Mucosa of stomach (tissue), 1 donor: Measurements from ENCODE around the gene PLA2G7.
"Not testable (repeated sequence)": the region's sequence is repeated elsewhere in the genome, so short reads cannot be mapped to it uniquely, and the experiment has no call there.

Experiments used
- H3K27me3 ChIP-seq: one replicate; pipeline ENCODE4 v1.7.0; 2013; ENCODE audit warnings: mild to moderate bottlenecking, low read length; ENCODE audit not compliant: control insufficient read depth, insufficient read depth
- H3K36me3 ChIP-seq: one replicate; pipeline ENCODE4 v1.7.0; 2013; ENCODE audit warnings: low read length; ENCODE audit not compliant: control insufficient read depth, insufficient read depth
- H3K4me1 ChIP-seq: one replicate; pipeline ENCODE4 v1.7.0; 2013; ENCODE audit warnings: mild to moderate bottlenecking, low read length; ENCODE audit not compliant: control insufficient read depth, insufficient read depth
- H3K4me3 ChIP-seq: one replicate; pipeline ENCODE4 v1.7.0; 2013; ENCODE audit warnings: low read length
- H3K9ac ChIP-seq: one replicate; pipeline ENCODE4 v1.7.0; 2013; ENCODE audit warnings: mild to moderate bottlenecking, low read length, moderate library complexity
- H3K9me3 ChIP-seq: one replicate; pipeline ENCODE4 v1.7.0; 2013; ENCODE audit warnings: mild to moderate bottlenecking, low read length, moderate library complexity; ENCODE audit not compliant: control insufficient read depth
- donor health status: Pancreatic carcinoma.

The PLA2G7 gene

DNA sequence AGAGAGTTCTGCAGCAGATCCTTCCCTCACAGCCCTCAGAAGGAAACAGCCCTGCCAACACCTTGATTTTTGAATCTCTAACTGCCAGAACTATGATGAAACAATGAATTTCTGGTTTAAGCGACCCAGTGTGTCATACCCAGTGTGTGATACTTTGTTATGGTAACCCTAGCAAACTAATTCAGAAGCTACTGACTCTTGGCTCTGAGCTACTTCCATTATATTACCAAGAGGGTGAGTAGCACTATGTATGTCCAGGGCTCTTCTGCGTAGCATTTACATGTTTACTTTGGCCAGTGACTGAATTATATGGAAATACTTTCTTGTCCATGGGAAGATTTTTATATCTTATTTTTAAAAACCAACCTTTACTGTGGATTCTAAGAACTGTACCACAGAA is 28.3 kb upstream of the PLA2G7 start:
- no peak overlapping the region for H3K9ac ChIP-seq
- no peaks in the 10 kb centered on the region for H3K9me3 ChIP-seq
- no peaks in the 10 kb centered on the region for H3K36me3 ChIP-seq
- no peak overlapping the region for H3K4me3 ChIP-seq
- no peaks in the 10 kb centered on the region for H3K4me1 ChIP-seq
- no peaks in the 10 kb centered on the region for H3K27me3 ChIP-seq

DNA sequence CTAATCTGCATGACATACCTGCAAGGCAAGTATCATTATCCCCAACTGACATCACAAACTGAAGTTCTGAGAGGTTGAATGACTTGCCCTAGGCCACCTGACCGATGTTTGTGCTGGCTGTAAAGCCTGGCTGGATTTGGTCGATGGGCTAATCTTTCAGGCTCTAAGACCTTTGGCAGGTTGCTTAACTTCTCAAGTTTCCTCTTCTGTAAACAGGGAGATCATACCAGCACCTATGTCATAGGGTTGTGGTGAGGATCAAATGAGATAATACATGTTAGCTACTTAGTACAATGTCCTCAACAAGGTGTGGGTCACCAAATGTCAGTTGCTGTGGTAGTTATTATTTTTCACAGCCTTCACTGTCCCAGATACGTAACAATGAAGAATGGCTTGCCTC is 25.8 kb upstream of the PLA2G7 start:
- Histone ChIP-seq H3K9ac (no peak overlapping the region), H3K36me3 (no peaks in the 10 kb centered on the region), H3K9me3 (no peaks in the 10 kb centered on the region), H3K27me3 (no peaks in the 10 kb centered on the region), H3K4me1 (no peaks in the 10 kb centered on the region), H3K4me3 (no peak overlapping the region)

DNA sequence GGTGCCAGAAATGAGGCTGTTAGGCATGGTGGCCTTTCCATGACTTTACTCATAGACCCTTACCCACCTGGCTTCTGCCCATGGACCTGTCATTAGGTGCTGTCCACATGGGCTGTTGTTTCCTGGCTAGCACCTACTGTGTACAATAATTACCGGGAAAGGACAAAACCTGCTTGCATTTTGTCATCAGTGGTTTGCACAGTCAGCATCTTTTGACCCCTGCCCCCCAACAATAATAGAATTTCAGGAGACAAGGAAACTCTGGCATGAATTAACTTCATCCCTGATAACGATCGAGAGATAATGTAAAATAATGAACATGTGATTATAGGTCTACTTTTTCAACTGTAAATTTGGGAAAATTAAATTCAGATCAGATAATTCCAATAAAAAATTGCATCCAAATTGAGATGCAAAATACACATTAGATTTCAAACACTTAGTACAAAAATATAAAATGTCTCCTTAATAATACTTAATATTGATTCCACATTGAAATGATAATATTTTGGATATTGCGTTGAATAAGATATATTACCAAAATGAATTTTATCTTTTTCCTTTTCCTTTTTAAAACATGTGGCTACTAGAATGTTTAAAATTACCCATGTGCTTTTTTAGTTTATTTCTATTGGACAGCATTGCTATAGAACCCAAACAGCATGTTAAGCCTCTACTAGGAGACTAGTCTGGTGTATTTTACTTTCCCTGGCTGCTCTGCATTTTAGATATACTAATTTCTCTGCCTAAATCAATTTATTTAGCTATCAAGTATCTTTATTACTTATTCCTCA is 24.0 kb upstream of the PLA2G7 start:
- no peaks in the 10 kb centered on the region for H3K36me3 ChIP-seq
- no peak overlapping the region for H3K4me3 ChIP-seq
- H3K9me3 ChIP-seq, result no peaks in the 10 kb centered on the region
- H3K27me3 ChIP-seq, result no peaks in the 10 kb centered on the region
- H3K4me1 ChIP-seq, result no peaks in the 10 kb centered on the region
- no peak overlapping the region for H3K9ac ChIP-seq

DNA sequence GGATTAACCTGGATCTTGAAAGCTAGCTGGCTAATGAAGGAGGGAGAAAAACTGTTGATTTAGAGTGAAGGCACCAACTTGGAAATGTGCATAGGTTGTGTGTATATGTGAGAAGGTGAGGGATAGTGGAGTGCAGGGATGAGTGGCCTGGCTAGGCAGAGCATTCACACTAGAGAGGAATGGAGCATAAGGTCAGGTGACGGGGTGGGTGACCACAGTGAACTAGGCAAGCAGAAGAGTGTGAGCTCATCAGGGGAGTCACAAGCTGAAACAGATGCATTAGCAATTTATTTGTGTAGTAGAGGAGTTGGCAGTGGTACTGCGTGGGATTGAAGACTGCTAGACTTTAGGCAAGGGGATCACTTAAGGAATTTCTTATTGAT is 22.0 kb upstream of the PLA2G7 start:
- no peaks in the 10 kb centered on the region for H3K4me1 ChIP-seq
- no peaks in the 10 kb centered on the region for H3K9me3 ChIP-seq
- no peaks in the 10 kb centered on the region for H3K36me3 ChIP-seq
- no peaks in the 10 kb centered on the region for H3K27me3 ChIP-seq
- no peak overlapping the region for H3K4me3 ChIP-seq
- no peak overlapping the region for H3K9ac ChIP-seq

DNA sequence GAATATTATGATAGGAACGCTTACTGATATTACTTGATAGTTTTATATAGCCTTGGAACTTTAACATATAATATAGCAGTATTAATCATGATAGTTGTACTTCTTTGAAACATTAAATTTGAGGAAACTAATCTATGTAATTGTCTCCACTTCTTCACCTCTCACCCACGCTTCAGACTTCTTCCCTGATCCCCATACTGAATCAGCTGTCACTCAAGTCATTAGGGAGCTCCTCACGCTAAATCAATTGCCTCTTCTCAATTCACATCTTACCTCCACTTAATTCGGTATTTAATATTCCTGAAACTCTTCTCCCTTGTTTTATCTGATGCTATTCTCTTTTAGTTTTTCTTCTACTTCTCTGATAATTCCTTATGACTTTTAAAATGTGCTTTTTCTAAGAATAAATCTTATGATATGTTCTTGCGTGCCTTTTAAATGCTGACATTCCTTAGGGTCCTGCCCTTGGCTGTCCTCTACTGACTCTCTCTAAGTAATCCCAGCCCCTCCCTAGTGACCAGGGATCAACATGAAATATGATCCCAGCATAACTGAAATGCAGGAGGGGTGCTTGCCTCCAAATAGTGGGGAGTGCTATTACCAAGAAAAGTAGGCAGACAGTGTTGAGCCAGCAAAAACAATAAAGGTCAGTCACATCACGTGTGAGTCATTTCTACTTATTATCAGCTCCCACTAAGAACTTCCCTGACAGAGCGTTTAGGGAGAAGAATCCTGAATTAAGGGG is 21.5 kb upstream of the PLA2G7 start:
- H3K9ac ChIP-seq, result no peak overlapping the region

DNA sequence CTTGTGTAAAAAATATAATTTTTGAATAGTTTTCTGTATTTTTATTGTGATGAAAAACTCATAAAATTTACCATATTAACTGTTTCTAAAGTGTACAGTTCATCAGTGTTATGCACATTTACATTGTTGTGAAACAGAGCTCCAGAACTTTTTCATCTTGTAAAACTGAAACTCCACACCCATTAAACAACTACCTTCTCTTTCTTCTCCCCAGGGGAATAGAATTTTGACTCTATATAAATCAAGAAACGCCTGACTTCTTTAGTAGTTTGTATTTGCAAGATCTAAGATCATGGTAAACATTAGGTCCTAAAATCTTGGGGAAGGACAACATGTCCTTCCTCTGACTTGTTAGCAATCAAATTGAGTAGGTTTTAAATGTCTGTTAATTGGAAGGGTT is 20.7 kb upstream of the PLA2G7 start:
- no peaks in the 10 kb centered on the region for H3K36me3 ChIP-seq
- no peaks in the 10 kb centered on the region for H3K27me3 ChIP-seq
- no peak overlapping the region for H3K9ac ChIP-seq
- H3K4me1 ChIP-seq, result no peaks in the 10 kb centered on the region
- no peak overlapping the region for H3K4me3 ChIP-seq
- H3K9me3 ChIP-seq, result no peaks in the 10 kb centered on the region

More for the DNA sequence above, 21.5 kb upstream of the PLA2G7 start:
- no peaks in the 10 kb centered on the region for H3K9me3 ChIP-seq
- H3K4me3 ChIP-seq, result no peak overlapping the region
- H3K27me3 ChIP-seq, result no peaks in the 10 kb centered on the region
- no peaks in the 10 kb centered on the region for H3K36me3 ChIP-seq
- no peaks in the 10 kb centered on the region for H3K4me1 ChIP-seq

DNA sequence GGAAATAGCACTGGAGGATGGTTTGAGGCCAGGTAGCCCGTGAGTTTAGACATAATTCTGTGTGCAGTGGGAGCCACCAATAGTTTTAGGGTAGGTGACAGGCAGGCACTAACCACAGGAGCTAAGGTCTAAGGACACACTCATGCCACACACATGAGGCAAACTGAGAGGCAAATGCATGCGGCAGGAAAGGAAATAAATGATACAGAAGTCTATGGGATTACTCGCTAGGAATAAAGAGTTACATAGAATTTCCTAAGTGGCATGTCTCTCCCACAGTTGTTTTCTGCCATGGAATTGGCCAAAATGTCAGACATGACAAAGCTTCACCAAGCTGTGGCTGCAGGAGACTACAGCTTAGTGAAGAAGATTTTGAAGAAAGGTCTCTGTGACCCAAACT is 16.5 kb upstream of the PLA2G7 start:
- H3K9me3 ChIP-seq, result no peaks in the 10 kb centered on the region

DNA sequence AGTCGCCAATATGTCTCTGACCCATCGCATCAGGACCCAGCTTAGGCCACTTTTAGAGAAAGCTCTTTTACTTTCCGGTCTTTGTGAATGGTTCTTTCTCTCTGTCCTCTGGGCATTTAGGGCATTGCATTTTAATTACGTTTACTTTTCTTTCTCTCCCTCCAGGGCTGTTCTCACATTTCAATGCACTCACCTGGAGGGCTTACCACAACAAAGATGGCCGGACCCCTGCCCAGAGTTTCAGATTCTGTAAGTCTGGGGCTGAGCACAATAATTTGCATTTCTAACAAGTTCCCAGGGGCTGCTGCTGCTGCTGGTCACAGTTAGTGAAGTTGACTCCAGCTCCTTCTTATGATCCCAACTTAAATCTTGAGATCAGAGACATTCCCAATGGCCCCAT is 14.6 kb upstream of the PLA2G7 start:
- Histone ChIP-seq H3K9me3 (no peaks in the 10 kb centered on the region), H3K27me3 (peaks cover 7% of the 10 kb centered on the region), H3K36me3 (no peaks in the 10 kb centered on the region), H3K4me3 (no peak overlapping the region), H3K9ac (no peak overlapping the region), H3K4me1 (no peaks in the 10 kb centered on the region)

More for the DNA sequence above, 16.5 kb upstream of the PLA2G7 start:
- H3K27me3 ChIP-seq, result peaks cover 7% of the 10 kb centered on the region
- no peaks in the 10 kb centered on the region for H3K4me1 ChIP-seq
- H3K4me3 ChIP-seq, result no peak overlapping the region
- H3K36me3 ChIP-seq, result no peaks in the 10 kb centered on the region
- H3K9ac ChIP-seq, result no peak overlapping the region

DNA sequence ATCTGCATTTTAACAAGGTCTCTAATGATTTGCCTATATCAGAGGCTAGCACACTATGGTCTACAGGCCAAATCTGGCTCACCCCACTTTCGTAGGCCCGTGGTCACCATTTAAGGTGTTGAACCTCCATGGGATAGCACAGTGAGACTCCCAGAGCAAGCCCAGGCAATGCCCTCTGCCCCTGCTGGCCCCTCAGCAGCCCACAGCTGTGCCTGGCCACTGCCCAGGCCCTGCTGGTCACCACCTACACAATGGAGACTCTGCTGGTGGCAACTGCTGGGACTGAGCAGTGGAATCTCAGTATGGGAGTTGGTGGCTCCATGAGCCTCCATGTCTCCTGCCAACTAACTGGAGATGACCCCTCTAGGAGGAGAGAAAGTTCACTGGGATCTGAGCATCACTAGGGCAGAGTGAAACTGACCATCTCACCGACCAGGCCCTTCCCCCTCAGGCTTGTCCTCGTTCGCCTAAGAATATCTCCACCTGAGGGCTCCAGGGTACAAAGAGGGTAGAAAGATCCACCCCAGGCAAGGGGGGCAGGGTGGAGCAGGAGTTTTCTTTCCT is 13.8 kb upstream of the PLA2G7 start:
- H3K4me3 ChIP-seq, result no peak overlapping the region
- no peaks in the 10 kb centered on the region for H3K9me3 ChIP-seq
- no peaks in the 10 kb centered on the region for H3K4me1 ChIP-seq
- no peak overlapping the region for H3K9ac ChIP-seq
- no peaks in the 10 kb centered on the region for H3K36me3 ChIP-seq
- peaks cover 7% of the 10 kb centered on the region for H3K27me3 ChIP-seq

DNA sequence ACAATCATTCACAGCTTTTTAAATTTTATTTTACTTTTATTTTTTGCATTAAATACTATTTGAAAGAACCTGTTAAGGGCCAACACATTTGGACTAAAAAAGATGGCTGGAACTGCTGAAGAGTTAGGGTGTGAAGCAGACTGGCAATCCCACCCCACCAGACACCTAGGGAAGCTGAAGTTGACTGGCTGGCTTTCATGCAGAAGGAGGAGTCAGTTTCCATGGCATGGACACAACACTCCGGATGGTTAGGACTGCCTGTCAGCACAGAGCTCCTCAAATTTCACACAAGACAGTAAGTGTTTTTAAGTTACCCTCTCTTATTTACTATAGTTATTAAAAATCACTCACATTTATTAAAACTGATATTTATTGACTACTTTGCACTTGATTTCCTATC is 11.5 kb upstream of the PLA2G7 start, which contains the start of gene ANKRD66:
Gene ANKRD66, plus strand, starts transcription at position 238 of the 400 bp plus-strand sequence. CDS start 5,016 bp downstream, outside the sequence.
- Histone ChIP-seq H3K4me3 (no peak within 1 kb of the TSS), H3K36me3 (no peaks in the 10 kb centered on the region), H3K4me1 (no peaks in the 10 kb centered on the region), H3K9me3 (no peaks in the 10 kb centered on the region), H3K27me3 (peaks cover 7% of the 10 kb centered on the region), H3K9ac (no peak within 1 kb of the TSS)

DNA sequence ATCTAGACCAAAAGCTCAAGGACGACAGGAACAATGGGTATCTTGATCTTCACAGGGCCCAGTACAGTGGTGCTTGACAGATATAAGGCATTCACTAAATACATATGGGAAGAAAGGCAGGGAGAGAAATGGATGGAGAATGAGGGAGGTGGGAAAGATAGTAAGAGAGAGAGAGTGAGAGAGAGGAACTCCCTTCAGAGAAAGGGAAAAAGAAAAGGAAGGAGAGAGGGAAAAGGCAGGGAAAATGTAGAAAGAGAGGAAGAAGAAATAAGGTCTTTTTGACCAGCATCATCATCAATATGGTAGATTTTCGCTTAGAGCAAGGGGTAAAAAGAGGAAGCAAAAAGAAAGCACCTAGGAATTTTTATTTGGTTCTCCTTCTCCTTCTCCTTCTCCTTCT is 10.8 kb upstream of the PLA2G7 start:
- Histone ChIP-seq H3K9me3 (no peaks in the 10 kb centered on the region), H3K4me1 (no peaks in the 10 kb centered on the region), H3K27me3 (peaks cover 7% of the 10 kb centered on the region), H3K9ac (no peak overlapping the region), H3K4me3 (no peak overlapping the region), H3K36me3 (no peaks in the 10 kb centered on the region)

DNA sequence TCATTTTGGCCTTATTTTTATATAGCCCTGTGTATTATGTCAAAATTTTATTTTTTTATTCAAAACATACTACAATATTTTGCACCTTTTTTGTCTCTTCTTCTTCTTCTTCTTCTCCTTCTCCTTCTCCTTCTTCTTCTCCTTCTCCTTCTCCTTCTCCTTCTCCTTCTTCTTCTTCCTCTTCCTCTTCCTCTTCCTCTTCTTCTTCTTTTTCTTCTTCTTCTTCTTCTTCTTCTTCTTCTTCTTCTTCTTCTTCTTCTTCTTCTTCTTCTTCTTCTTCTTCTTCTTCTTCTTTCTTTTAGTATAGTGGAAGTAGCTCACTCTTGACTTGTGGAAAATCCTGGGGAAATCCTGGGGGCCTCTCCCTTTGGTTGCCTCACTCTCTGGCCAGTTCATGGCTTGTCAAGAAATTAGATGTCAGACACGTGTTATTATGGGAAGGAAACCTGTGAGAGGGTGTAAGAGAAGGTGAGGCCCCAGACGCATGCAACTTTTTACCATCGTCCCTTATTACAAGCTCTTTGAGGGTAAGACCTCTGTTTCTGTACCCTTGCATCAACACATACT is 9.1 kb upstream of the PLA2G7 start:
- not testable (repeated sequence) for H3K4me1 ChIP-seq, H3K9me3 ChIP-seq, H3K4me3 ChIP-seq, H3K27me3 ChIP-seq, H3K9ac ChIP-seq, H3K36me3 ChIP-seq
